Kidney capillary endothelial cell (primary cell): ENCODE data around the gene RBM19.

Experiments used
- DNase-seq: peaks from one replicate; pipeline ENCODE4 v3.0.0-alpha.2; 2018; ENCODE audit warnings: low spot score

Gene RBM19

DNA sequence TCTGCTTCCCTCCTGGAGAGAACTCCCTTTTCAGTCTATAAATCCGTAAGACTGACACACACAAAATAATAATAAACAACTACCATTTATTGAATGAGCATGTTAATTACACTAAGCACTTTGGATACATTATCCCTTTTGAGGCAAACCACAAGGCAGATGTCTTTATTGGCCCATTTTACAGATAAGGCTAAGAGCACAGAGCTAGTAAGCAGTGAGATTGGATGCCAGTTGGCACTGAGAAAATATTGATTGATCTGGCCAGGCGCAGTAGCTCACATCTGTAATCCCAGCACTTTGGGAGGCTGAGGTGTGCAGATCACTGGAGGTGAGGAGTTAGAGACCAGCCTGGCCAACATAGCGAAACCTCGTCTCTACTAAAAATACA, 21.9 kb upstream of the RBM19 start:
- DNase-seq: no peak

DNA sequence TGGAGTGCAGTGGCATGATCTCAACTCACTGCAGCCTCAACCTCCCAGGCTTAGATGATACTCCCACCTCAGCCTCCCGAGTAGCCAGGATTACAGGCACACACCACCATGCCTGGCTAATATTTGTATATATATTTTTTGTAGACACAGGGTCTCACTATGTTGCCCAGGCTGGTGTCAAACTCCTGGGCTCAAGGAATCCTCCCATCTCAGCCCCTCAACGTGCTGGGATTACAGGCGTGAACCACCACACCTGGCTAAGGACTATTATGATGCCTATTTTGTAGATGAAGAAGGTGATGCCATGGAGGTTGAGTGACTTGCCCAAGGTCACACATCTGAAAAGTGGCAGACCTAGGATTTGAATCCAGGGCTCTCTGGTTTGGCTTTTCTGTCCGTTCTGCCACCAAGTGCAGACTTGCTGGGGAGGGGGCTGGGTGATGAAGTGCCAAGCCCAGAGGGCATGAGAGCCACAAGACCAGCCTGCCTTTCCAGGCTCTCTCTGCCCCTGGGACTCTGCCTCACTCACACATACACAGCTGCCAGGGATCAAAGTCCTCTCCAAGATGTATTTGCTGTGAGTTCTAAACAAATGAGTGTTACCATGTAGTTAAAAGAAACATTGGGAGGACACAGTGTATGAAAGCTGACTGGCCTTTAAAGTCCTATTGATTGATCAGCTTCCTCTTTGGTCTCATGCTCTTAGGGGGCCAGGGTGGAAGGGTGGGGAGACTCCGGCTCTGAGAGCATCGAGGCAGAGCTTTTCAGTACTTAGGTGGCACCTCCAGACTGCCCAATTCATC, 21.3 kb upstream of the RBM19 start:
- DNase-seq: no peak

GRCh38 chr12:113984464-113984863, 18.3 kb upstream of the RBM19 start:
- DNase-seq: no peak

- no peak for DNase-seq
Measured at GRCh38 chr12:113983777-113984448, 17.8 kb upstream of the RBM19 start.

GRCh38 chr12:113983265-113983664, 17.1 kb upstream of the RBM19 start:
- no peak for DNase-seq

DNA sequence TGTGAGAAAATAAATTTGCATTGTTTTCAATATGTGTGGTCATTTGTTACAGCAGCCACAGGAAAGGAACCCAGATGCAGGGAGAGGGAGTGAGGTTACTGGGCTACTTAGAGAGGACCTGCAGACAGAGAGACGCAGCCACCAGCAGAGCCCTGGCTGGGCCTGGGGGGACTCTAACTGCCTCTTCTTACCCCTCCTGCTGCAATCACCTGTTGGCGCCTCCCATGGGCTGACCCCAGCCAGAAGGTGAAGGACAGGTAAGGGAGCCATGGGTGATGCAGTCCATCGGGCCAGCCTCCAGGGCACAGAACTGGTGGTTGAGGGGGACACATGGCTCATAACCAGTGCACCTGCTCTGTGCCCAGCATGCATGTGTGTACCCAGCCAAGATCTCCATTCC, 15.8 kb upstream of the RBM19 start:
- no peak for DNase-seq

DNA sequence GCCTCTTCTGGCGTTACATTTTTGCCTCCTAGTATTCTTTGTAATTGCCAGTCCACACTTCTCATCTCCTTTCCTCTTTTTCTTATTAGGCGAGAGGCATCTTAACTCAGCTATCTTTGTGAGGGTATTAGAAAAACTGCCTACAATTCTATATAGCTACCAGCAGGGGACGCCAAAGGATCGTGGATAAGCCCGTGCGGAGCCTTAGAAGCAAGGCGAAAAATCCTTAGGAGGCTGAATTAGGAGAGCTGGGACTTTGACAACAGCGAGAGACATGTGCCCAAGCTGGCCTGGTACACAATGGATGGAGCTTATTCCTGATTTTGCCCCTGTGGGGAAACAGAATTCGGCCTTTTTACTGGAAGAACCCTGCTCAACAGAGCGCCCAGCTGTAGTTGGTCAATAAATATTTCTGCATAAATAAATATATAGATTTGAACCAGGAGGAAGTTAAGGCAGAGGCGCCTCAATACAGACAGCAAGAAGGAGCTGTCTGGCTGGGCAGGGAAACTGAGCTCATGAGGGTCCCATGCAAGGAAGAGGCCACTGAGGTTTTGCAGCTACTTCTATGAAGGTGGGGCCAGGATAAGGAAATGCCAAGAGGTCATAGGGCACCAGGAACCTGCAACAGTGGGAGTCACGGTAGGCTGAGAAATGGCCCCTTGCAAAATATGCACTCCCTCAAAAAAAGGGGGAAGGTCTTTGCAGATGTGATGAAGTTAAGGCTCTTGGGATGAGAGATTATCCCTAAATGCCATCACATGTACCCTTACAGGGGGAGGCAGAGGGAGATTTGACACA, 14.6 kb upstream of the RBM19 start:
- DNase-seq: peak; percentile 63

GRCh38 chr12:113980054-113980453, 13.9 kb upstream of the RBM19 start:
- DNase-seq: no peak

GRCh38 chr12:113978080-113978479, 12.0 kb upstream of the RBM19 start:
- DNase-seq: no peak

GRCh38 chr12:113974006-113974405, 7.9 kb upstream of the RBM19 start:
- DNase-seq: no peak

DNA sequence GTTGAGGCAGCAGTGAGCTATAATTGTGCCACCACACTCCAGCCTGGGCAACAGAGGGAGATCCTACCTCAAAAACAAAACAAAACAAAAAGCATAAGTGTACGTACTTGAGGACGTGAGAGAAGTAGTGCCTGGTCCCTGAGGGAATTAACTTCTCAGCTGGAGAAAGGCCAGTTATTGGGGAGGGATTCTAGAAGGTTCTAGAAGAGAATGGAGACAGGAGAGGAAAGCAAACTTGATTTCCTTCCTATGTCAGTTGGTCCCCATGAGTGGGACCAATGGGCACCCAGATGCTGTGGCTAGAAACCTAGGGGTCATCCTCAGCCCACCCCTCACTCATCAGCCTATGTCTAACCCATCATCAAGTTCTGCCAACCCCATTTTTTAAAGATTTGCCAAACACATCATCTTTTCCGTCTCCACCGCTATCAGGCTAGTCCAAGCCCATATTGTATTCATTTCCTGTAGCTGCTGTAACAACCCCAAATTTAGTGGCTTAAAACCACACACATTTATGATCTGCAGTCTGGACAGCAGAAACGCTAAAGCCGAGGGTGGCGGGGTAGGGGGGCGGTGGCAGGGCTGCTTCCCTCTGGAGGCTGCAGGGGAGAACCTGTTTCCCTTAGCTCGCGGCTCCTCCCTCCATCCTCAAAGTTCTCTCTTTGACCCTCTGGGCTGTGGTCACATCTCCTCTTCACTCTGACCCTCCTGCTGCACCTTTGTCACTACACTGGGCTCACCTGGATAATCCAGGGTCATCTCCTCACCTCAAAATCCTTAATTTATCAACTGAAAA, 7.2 kb upstream of the RBM19 start:
- DNase-seq: no peak

DNA sequence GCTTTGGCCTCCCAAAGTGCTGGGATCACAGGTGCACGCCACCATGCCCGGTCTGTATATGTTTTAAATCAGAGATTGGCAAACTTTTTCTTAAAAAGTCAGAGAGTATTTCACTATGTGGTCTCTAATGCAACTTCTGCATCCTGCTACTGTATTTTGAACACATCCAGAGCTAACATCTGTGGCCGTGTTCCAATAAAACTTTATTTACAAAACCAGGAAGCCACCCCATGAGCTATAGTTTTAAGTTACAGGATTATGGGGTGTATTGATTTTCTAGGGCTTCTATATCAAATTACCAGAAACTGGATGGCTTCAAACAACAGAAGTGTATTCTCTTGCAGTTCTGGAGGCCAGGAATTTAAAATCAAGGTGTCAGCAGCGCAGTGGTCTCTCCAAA, 5.3 kb upstream of the RBM19 start:
- DNase-seq: no peak

DNA sequence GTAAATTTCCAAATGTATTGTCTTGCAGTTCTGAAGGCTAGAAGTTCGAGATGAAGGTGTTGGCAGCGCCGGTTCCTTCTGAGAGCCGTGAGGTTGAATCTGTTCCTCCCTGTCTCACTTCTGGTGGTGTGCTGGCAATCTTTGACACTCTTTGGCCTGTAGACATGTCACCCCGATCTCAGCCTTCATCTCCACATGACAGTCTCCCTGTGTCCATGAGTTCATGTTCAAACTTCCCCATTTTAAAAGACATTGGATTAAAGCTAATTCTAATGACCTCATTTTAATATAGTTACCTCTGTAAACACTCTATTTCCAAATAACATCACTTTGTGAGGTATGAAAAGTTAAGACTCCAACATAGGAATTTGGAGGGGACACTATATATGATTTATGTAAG, 4.1 kb upstream of the RBM19 start:
- no peak for DNase-seq

GRCh38 chr12:113967368-113967767, 1.2 kb upstream of the RBM19 start:
- no peak for DNase-seq

GRCh38 chr12:113962733-113963132, 3.4 kb downstream of the RBM19 start:
- DNase-seq: no peak

DNA sequence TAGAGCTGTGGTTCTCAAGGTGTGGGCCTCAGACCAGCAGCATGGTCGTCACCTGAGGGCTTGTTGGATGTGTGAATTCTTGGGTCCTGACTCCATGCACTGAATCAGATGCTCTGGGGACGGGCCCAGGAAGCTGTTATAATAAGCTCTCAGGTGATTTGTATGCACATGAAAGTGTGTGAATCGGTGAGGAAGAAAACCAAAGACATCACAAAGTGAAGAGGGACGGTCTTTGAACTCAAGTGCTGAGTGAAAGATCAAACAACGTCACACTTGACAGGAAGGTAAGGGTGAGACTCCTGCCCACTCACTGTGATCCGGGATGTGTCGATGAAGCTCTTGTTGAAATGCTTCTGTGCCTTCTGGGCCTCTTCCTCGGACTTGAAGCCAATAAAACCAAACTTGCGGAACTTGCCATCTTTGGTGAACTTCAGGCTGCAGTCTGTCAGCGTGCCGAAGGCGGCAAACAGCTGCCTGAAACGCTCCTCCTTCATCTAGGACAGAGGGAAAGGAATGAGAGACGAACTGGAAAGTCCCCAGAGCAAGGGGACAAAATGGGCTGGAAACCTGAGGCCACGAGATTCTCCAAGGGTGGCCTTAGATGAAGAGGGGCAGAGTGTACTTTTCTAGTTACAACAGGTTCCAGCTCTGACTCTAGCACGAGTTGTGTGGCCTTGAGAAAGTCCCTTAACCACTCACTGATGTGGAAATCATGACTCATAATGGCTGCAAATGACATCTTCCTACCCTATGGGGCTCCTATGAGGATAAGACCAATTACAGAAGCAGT, 4.0 kb downstream of the RBM19 start:
- no peak for DNase-seq

GRCh38 chr12:113960030-113960429, 6.1 kb downstream of the RBM19 start:
- no peak for DNase-seq

DNA sequence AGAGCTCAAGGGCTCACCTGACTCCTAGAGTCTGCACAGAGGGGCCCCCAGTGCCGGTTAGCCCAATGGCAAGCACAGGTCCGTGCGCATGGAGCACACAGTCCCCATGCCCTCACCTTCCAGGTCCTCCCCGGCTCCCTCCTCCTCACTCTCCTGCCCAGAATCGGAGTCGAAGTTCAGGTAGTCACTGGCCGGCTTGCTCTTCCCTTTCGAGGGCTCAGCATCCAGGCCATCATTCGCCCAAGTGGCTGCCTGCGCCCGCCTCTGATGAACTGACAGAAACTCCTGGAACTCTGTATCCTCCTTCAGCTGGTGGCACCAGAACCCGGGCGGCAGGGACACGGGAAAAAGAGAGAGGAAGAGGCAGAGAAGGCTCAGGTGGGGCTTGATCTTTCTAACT, 7.0 kb downstream of the RBM19 start:
- no peak for DNase-seq

DNA sequence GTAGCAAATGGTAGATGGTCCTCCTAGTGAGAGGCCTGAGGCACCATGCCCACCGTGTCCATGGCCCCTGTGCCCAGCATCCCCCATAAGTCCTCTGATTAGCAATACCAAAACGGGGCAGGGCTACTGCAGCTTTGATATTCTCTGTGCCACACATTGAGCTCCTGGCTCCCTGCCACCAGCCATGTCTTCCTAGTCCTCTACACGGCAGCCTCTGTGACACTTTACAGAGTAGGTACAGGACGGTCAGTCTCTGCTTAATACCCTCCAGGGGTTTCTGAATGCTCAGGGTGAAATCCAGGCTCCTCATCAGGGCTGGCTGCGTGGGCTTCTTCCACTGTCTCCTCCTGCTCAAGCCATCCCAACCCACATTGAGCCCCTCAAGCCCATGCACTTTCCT, 8.0 kb downstream of the RBM19 start:
- no peak for DNase-seq

GRCh38 chr12:113957627-113958026, 8.5 kb downstream of the RBM19 start:
- no peak for DNase-seq
